Natural killer cell (primary cell): ENCODE results near the gene LRP8. TPM values are rescaled to one million over a fixed set of nuclear protein-coding genes. Genes with fewer than 3 reads are reported as not detected.

Experiments used
- ATAC-seq, 3 donors: fragments of 150-1000 bp in 2 of 3; fragments of 200-7000 bp in 1 of 3; cut with Tn5 transposase; 1 replicate in 1 of 3; 2 replicates in 2 of 3; pipeline ENCODE4 v1.10.0; 2021; ENCODE audit warnings: mild to moderate bottlenecking in 2 of 3, moderate library complexity in 2 of 3
- DNase-seq, 2 donors: peaks; one replicate each; pipeline versions ENCODE4 v3.0.0 to v3.0.0-alpha.2; 2013 to 2021; ENCODE audit warnings: mixed read lengths in 1 of 2
- H3K27ac ChIP-seq: one replicate; pipeline ENCODE4 v1.5.1; 2013; ENCODE audit warnings: mild to moderate bottlenecking, low read length
- H3K27me3 ChIP-seq: one replicate; pipeline ENCODE4 v1.6.1; 2013; ENCODE audit warnings: low read length; ENCODE audit not compliant: control insufficient read depth, insufficient read depth
- H3K36me3 ChIP-seq: one replicate; pipeline ENCODE4 v1.6.1; 2013; ENCODE audit warnings: low read length; ENCODE audit not compliant: control insufficient read depth, insufficient read depth
- H3K4me1 ChIP-seq: one replicate; pipeline ENCODE4 v1.6.1; 2013; ENCODE audit warnings: low read length; ENCODE audit not compliant: control insufficient read depth, insufficient read depth
- H3K4me3 ChIP-seq: one replicate; pipeline ENCODE4 v1.5.1; 2013; ENCODE audit warnings: low read length
- H3K9me3 ChIP-seq: one replicate; pipeline ENCODE4 v1.6.1; 2013; ENCODE audit warnings: low read length; ENCODE audit not compliant: control insufficient read depth, insufficient read depth
- H3K27ac Mint-ChIP-seq, 2 donors: one replicate each; pipeline ENCODE4 v1.8.0; 2022; ENCODE audit warnings: mild to moderate bottlenecking in 2 of 2, mixed read lengths in 2 of 2, moderate library complexity in 1 of 2
- H3K27me3 Mint-ChIP-seq, 2 donors: one replicate each; pipeline ENCODE4 v1.8.0; 2022; ENCODE audit warnings: low read depth in 2 of 2, mixed read lengths in 2 of 2
- H3K36me3 Mint-ChIP-seq: one replicate; pipeline ENCODE4 v1.8.0; 2022; ENCODE audit warnings: mixed read lengths
- H3K4me1 Mint-ChIP-seq, 2 donors: one replicate each; pipeline ENCODE4 v1.8.0; 2022; ENCODE audit warnings: mixed read lengths in 2 of 2
- H3K4me3 Mint-ChIP-seq: one replicate; pipeline ENCODE4 v1.8.0; 2022; ENCODE audit warnings: mild to moderate bottlenecking, moderate library complexity, mixed read lengths
- H3K9me3 Mint-ChIP-seq, 2 donors: one replicate each; pipeline ENCODE4 v1.8.0; 2022; ENCODE audit warnings: mixed read lengths in 2 of 2
- CTCF ChIP-seq: fragments of 200-600 bp; IDR thresholded peaks from one replicate; pipeline ENCODE4 v1.8.0; 2022; ENCODE audit warnings: antibody characterized with exemption
- WGBS: methylation state at CpG from one replicate; pipeline ENCODE4 v1.1.7; 2013; ENCODE audit warnings: missing lambda C conversion rate; ENCODE audit not compliant: insufficient coverage; 5-methylcytosine and 5-hydroxymethylcytosine counted together
- intact Hi-C: fragments of 100-400 bp; cut with micrococcal nuclease; formaldehyde crosslinking; loops from one replicate; pipeline ENCODE4 v1.14.2; 2022
- total RNA-seq, 4 donors: library from RNA; stranded (reverse); fragments of 120-200 nt in 1 of 4; gene quantifications; one replicate each; pipeline versions ENCODE4 v1.2.3 to v1.2.4, GENCODE V29; 2013 to 2022

The LRP8 gene
- total RNA-seq, 3 donors from 2014 or later (not counting 1 experiment from before 2014, with no cell fraction given): 23.2 to 27.3 (median 24.9) TPM

- Mint-ChIP-seq H3K4me3 (no peak overlapping the region), H3K9me3 (no peaks in the 10 kb centered on the region), H3K27me3 (no peaks in the 10 kb centered on the region), H3K4me1 (peaks cover 31 to 33% of the 10 kb centered on the region in 2 donors), H3K36me3 (no peaks in the 10 kb centered on the region), H3K27ac (peak overlapping the region; percentile 31 to 69)
- intact Hi-C loops: no loop called here
- Histone ChIP-seq H3K36me3 (no peaks in the 10 kb centered on the region), H3K9me3 (no peaks in the 10 kb centered on the region), H3K4me1 (peaks cover 32% of the 10 kb centered on the region), H3K27me3 (no peaks in the 10 kb centered on the region), H3K27ac (no peak overlapping the region), H3K4me3 (no peak overlapping the region)
- ATAC-seq: no peak
- WGBS: 59% methylated on average over 2 of the region's 2 CpGs
- no peak for TF ChIP-seq CTCF
- no peak for DNase-seq
These were observed 35.2 kb downstream of the LRP8 start for GRCh38 chr1:53292690-53293089.

GRCh38 chr1:53291574-53291973 is 36.3 kb downstream of the LRP8 start:
- no peaks in the 10 kb centered on the region for H3K27me3 ChIP-seq
- DNase-seq (no peak), ATAC-seq (no peak)
- Mint-ChIP-seq H3K36me3 (no peaks in the 10 kb centered on the region), H3K4me1 (peaks cover 40 to 44% of the 10 kb centered on the region in 2 donors), H3K27ac (no peak overlapping the region), H3K9me3 (no peaks in the 10 kb centered on the region), H3K4me3 (no peak overlapping the region), H3K27me3 (no peaks in the 10 kb centered on the region)
- H3K9me3 ChIP-seq: no peaks in the 10 kb centered on the region
- no peak overlapping the region for H3K27ac ChIP-seq
- H3K4me3 ChIP-seq: no peak overlapping the region
- no peaks in the 10 kb centered on the region for H3K36me3 ChIP-seq
- TF ChIP-seq CTCF: no peak
- 100% methylated on average over 2 of the region's 2 CpGs for WGBS
- intact Hi-C loops: no loop called here
- H3K4me1 ChIP-seq: peaks cover 39% of the 10 kb centered on the region

- Mint-ChIP-seq H3K27me3 (no peaks in the 10 kb centered on the region), H3K9me3 (no peaks in the 10 kb centered on the region), H3K4me3 (no peak overlapping the region), H3K27ac (peak overlapping the region in 1 of 2 donors; percentile 36), H3K4me1 (peaks cover 26 to 33% of the 10 kb centered on the region in 2 donors), H3K36me3 (no peaks in the 10 kb centered on the region)
- no peaks in the 10 kb centered on the region for H3K27me3 ChIP-seq
- no peaks in the 10 kb centered on the region for H3K9me3 ChIP-seq
- intact Hi-C loops: no loop called here
- 95% methylated on average over 5 of the region's 7 CpGs for WGBS
- ATAC-seq: no peak
- peaks cover 33% of the 10 kb centered on the region for H3K4me1 ChIP-seq
- no peak for TF ChIP-seq CTCF
- H3K36me3 ChIP-seq: no peaks in the 10 kb centered on the region
- no peak overlapping the region for H3K27ac ChIP-seq
- no peak overlapping the region for H3K4me3 ChIP-seq
- no peak for DNase-seq
These were observed 39.0 kb downstream of the LRP8 start for GRCh38 chr1:53288790-53289429.
